HFF-Myc (cell line): Measurements from ENCODE around the gene NR1D2.
"Not testable (repeated sequence)": the region's sequence is repeated elsewhere in the genome, so short reads cannot be mapped to it uniquely, and the experiment has no call there.

Source experiments
- DNase-seq: peaks from one replicate; pipeline ENCODE4 v3.0.0-alpha.2; 2011; ENCODE audit warnings: low read depth; ENCODE audit errors: extremely low read depth
- H3K4me3 ChIP-seq: replicated peaks from 2 replicates; pipeline ENCODE4 v1.5.1; 2011; ENCODE audit warnings: low read depth, mild to moderate bottlenecking, control low read depth, low read length
- TF ChIP-seq, protein P1 (sequence below): IDR thresholded peaks from 2 replicates; pipeline ENCODE4 v1.5.1; 2012; ENCODE audit warnings: mild to moderate bottlenecking, low read depth, low read length, control low read depth; ENCODE audit errors: missing control alignments

The NR1D2 gene

DNA sequence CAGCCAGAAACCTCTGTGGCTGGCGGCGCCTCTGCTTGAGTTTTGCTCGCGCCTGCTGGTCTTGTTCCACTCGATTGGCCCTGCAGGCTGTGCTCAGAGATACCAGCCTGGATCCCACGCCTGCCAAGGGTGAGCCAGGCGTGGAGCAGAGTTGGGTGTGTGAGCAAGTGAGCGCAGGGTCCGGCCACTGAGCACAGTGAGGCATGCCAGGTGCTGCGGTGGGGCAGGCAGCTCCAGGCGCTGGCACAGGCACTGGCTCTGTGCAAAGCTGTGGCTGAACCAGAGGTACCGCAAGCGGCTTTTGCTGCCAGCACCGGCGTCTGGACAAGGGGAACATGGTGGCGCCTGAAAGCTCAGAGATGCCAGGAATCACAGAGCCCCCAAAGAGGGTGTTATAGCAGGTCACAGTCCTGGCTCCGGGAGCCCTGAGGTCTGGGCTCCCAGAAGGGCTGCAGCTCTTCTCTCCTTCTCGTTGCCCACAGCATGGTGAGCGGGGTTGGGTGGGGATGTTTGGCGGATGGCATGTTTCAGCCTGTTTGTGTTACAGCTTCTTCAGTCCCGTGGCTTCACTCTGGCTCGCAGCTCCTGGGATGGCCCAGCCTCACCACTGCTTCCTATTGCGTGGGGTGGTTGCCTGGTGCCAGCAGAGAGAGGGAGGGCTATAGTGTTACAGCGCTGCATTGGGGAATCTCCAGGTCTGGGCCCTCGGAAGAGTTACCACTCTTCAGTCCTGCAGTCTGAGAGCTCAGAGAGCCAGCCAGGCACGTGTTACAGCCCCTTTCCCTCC, 73.9 kb downstream of the NR1D2 start:
- TF ChIP-seq, protein P1, sequence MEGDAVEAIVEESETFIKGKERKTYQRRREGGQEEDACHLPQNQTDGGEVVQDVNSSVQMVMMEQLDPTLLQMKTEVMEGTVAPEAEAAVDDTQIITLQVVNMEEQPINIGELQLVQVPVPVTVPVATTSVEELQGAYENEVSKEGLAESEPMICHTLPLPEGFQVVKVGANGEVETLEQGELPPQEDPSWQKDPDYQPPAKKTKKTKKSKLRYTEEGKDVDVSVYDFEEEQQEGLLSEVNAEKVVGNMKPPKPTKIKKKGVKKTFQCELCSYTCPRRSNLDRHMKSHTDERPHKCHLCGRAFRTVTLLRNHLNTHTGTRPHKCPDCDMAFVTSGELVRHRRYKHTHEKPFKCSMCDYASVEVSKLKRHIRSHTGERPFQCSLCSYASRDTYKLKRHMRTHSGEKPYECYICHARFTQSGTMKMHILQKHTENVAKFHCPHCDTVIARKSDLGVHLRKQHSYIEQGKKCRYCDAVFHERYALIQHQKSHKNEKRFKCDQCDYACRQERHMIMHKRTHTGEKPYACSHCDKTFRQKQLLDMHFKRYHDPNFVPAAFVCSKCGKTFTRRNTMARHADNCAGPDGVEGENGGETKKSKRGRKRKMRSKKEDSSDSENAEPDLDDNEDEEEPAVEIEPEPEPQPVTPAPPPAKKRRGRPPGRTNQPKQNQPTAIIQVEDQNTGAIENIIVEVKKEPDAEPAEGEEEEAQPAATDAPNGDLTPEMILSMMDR, result no peak
- DNase-seq, result no peak
- no peak overlapping the region for H3K4me3 ChIP-seq

DNA sequence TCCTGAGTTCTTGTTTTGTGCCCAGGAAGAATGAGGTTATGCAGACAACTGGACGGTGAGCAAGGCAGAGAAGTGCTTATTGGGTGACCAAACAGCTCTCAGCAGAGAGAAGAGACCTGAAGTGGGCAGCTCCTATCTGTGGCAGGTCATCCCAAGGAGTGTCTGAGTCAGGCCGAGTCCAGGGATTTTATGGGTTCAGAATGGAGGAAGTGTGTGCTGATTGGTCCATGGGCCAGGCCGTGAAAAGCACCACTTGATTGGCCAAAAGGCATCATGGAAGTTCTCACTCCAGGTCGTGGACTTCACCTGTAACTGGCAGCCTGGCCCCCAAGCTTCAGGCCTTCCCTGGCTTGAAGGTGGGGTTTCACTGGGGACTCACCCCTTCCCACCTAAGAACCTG, 74.5 kb downstream of the NR1D2 start:
- TF ChIP-seq, protein P1, result no peak
- no peak overlapping the region for H3K4me3 ChIP-seq
- DNase-seq, result no peak

DNA sequence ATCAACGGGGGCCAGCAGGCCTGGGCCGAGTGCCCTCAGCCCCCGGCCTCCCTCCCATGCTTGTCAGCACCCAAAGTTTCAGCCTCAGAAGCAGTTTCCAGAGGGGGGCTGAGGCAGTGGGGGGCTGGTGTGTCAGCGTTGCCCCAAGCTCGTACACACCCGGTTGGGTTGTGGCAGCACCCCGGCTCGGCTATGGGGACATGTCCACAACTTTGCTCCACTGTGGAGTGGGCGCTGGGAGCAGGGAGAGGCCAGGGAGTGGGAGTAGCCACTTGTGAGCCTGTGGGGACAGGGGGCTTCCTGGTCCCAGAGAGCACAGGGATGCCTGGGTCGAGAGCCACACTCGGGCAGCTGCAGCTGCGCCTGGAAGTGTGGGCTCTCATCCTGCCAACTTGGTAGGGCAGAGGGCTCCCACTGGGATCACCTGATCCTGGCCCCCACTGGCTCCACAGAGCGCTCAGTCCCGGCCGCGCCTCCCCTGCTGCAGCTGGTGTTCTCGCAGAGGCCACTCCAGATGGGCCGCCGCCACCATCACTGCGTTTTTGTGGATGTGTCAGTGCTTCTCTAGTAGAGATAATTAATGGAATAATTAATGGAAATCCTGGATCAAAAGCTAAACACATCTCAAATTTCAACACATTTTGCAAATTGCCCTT, 75.1 kb downstream of the NR1D2 start:
- no peak overlapping the region for H3K4me3 ChIP-seq
- TF ChIP-seq, protein P1, result no peak
- no peak for DNase-seq

DNA sequence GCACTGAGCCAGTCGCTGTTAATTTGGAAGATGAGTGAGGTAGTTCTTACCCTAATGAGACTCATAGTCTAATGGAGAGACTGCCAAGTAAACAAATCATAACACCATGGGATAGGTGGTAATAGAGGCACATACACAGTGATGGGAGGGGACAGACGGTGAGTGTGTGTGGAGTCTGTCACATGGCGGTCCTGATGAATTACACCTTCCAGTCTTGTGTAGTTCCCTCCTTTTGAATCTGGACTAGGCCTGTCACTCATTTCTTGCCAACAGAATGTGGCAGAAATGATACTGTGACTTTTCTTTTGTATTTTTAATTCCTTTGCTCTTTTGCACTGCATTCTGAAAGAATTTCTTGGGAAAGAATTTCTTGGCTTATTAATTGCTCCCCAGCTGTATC, 78.1 kb downstream of the NR1D2 start:
- TF ChIP-seq, protein P1, result no peak
- no peak for DNase-seq
- H3K4me3 ChIP-seq, result no peak overlapping the region

DNA sequence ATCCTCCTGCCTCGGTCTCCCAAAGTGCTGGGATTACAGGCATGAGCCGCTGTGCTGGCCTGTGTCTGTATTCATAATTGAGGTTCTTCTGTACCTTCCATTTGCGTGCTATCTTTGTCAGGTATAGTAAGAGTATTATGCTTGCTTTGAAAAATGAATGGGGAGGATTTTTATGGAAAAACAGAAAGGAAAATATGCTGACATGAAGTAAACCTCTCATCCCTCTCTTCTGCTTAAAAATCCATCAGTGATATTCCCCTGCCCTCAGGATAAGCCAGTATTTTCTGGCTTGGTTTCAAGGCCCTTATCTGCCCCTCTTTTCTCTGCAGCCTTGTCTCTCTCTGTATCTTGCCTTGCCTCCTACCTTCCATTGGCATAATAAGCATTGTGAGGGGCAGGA, 80.7 kb downstream of the NR1D2 start:
- no peak for DNase-seq
- no peak overlapping the region for H3K4me3 ChIP-seq
- TF ChIP-seq, protein P1, result no peak

DNA sequence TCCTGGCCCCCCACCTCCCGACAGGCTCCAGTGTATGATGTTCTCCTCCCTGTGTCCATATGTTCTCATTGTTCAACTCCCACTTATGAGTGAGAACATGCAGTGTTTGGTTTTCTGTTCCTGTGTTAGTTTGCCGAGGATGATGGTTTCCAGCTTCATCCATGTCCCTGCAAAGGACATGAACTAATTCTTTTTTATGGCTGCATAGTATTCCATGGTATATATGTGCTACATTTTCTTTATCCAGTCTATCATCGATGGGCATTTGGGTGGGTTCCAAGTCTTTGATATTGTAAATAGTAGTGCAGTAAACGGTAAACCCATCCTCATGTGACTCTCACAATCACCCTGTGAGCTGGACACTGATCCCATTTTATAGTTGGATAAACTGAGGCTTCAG, 81.6 kb downstream of the NR1D2 start:
- not testable (repeated sequence) for H3K4me3 ChIP-seq, DNase-seq

DNA sequence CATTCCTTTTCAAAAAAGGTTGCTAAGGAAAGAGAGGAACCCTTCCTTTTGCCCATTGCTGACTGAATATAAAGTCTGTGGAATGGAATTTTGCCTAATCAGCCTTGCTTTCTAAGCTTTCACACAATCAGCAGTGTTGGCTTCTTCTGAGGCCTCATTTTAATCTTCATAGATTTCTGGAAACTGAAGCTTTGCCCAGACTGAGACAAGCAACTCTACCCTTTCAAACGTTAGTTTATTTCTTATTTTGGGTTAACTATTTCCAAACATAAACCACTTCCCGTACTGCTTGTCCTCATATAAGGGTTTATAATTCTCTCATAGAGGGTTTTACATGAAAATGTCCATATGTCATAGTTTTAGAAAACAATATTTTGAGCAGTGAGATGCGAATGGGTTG, 82.9 kb downstream of the NR1D2 start:
- no peak overlapping the region for H3K4me3 ChIP-seq
- no peak for DNase-seq
- TF ChIP-seq, protein P1, result no peak
